A549 (cell line): ENCODE results near the gene WNT9A. TPM values are rescaled to one million over a fixed set of nuclear protein-coding genes. Genes with fewer than 3 reads are reported as not detected.

ENCODE experiments used
- ATAC-seq, 2 experiments: fragments of 200-7000 bp in 1 of 2; fragments of >200 bp in 1 of 2; cut with Nextera tagmentation in 1 of 2; cut with Tn5 transposase in 1 of 2; 3 replicates each; pipeline versions ENCODE4 v1.8.0 to v1.9.1; 2018 to 2020; ENCODE audit warnings: mild to moderate bottlenecking in 1 of 2, moderate library complexity in 1 of 2
- CTCF ChIA-PET: fragments of 300-600 bp; sonication (Branson Sonifier 250); formaldehyde crosslinking; extraction: SDS; loops from one replicate; lab custom pipeline; 2021; ENCODE audit warnings: antibody characterized with exemption, inconsistent platforms; lab: Yijun Ruan, JAX
- POLR2A ChIA-PET: fragments of 350-600 bp; formaldehyde crosslinking; extraction: SDS; loops from one replicate; lab custom pipeline; 2021; ENCODE audit warnings: antibody characterized with exemption, inconsistent platforms; lab: Yijun Ruan, JAX
- DNase-seq, 2 experiments: peaks; one replicate each; pipeline versions ENCODE4 v3.0.0 to v3.0.0-alpha.2; 2011 to 2016; ENCODE audit warnings: low read depth in 1 of 2, low spot score in 1 of 2
- FAIRE-seq: peaks from 2 replicates; lab custom pipeline; 2011; peaks lifted over from hg19 to GRCh38; lab: Jason Lieb, UNC
- H3K27ac ChIP-seq, 2 experiments: fragments of >200 bp; sonication (Bioruptor Twin); formaldehyde crosslinking; 3 replicates each; pipeline ENCODE4 v1.5.1; 2016 to 2017
- H3K4me1 ChIP-seq: fragments of >200 bp; sonication (Bioruptor Twin); formaldehyde crosslinking; 3 replicates; pipeline ENCODE4 v1.6.1; 2016
- H3K4me2 ChIP-seq: fragments of >200 bp; sonication (Bioruptor Twin); formaldehyde crosslinking; 3 replicates; pipeline ENCODE4 v1.6.1; 2016
- H3K4me3 ChIP-seq: fragments of >200 bp; sonication (Bioruptor Twin); formaldehyde crosslinking; 3 replicates; pipeline ENCODE4 v1.5.1; 2016
- H3K9me3 ChIP-seq: fragments of >200 bp; sonication (Bioruptor Twin); formaldehyde crosslinking; 3 replicates; pipeline ENCODE4 v1.6.1; 2016
- BHLHE40 ChIP-seq: IDR thresholded peaks from 2 replicates; pipeline ENCODE4 v1.6.1; 2012; ENCODE audit warnings: low read depth, low read length, inconsistent platforms
- FOSL2 ChIP-seq, 2 experiments: fragments of 450-650 bp in 1 of 2; fragments of >200 bp in 1 of 2; sonication (Bioruptor Twin) in 1 of 2; formaldehyde crosslinking; IDR thresholded peaks; 2 replicates each; pipeline versions ENCODE4 v1.5.0 to v1.6.1; 2016 to 2020; ENCODE audit warnings: mild to moderate bottlenecking in 1 of 2, moderate library complexity in 1 of 2
- HDAC2 ChIP-seq: fragments of 200-600 bp; sonication (generic); IDR thresholded peaks from 2 replicates; pipeline ENCODE4 v1.6.1; 2016
- HEYL ChIP-seq: fragments of 250-450 bp; sonication (Bioruptor Pico); IDR thresholded peaks from 2 replicates; pipeline ENCODE4 v1.8.0; 2021; ENCODE audit warnings: mild to moderate bottlenecking, moderate library complexity
- HOXA7 ChIP-seq: fragments of 250-450 bp; sonication (Bioruptor Pico); IDR thresholded peaks from 2 replicates; pipeline ENCODE4 v1.5.0; 2020; ENCODE audit warnings: mild to moderate bottlenecking, moderate library complexity
- HOXB5 ChIP-seq: fragments of 250-450 bp; sonication (Bioruptor Pico); IDR thresholded peaks from 2 replicates; pipeline ENCODE4 v1.5.0; 2020; ENCODE audit warnings: mild to moderate bottlenecking, moderate library complexity
- JUN ChIP-seq, 2 experiments: fragments of >200 bp; sonication (Bioruptor Twin); formaldehyde crosslinking; IDR thresholded peaks; 2 replicates in 1 of 2; 3 replicates in 1 of 2; pipeline ENCODE4 v1.6.1; 2016 to 2017
- KDM1A ChIP-seq: fragments of 200-600 bp; sonication (generic); IDR thresholded peaks from 2 replicates; pipeline ENCODE4 v1.6.1; 2016; ENCODE audit warnings: low read depth, mild to moderate bottlenecking
- KDM5A ChIP-seq: fragments of 200-600 bp; sonication (generic); IDR thresholded peaks from 2 replicates; pipeline ENCODE4 v1.6.1; 2016; ENCODE audit warnings: antibody characterized with exemption, mild to moderate bottlenecking
- MAZ ChIP-seq: fragments of 150-350 bp; IDR thresholded peaks from 2 replicates; pipeline ENCODE4 v1.6.1; 2014; ENCODE audit warnings: antibody characterized with exemption, low read depth, low read length, borderline replicate concordance
- MYC ChIP-seq: IDR thresholded peaks from 2 replicates; pipeline ENCODE4 v1.6.1; 2012; ENCODE audit warnings: mild to moderate bottlenecking, inconsistent platforms, low read length, improper control_type of control experiment, borderline replicate concordance
- NPAS2 ChIP-seq: fragments of 250-450 bp; sonication (Bioruptor Pico); IDR thresholded peaks from 2 replicates; pipeline ENCODE4 v1.8.0; 2022; ENCODE audit warnings: mild to moderate bottlenecking, moderate library complexity, borderline replicate concordance
- NR3C1 ChIP-seq: fragments of >200 bp; sonication (Bioruptor Twin); formaldehyde crosslinking; IDR thresholded peaks from 3 replicates; pipeline ENCODE4 v1.6.1; 2017
- PHF8 ChIP-seq: fragments of 200-600 bp; sonication (generic); IDR thresholded peaks from 2 replicates; pipeline ENCODE4 v1.6.1; 2016; ENCODE audit warnings: low read depth, mild to moderate bottlenecking, antibody characterized with exemption, moderate library complexity, borderline replicate concordance
- POLR2A ChIP-seq: IDR thresholded peaks from 2 replicates; pipeline ENCODE4 v1.6.1; 2012; ENCODE audit warnings: mild to moderate bottlenecking, low read length
- RCOR1 ChIP-seq: fragments of 150-350 bp; IDR thresholded peaks from 2 replicates; pipeline ENCODE4 v1.6.1; 2014; ENCODE audit warnings: antibody characterized with exemption, low read length, low read depth
- RFX5 ChIP-seq: fragments of 450-650 bp; IDR thresholded peaks from 2 replicates; pipeline ENCODE4 v1.7.1; 2014; ENCODE audit warnings: antibody characterized with exemption, mild to moderate bottlenecking, moderate library complexity
- RNF2 ChIP-seq: fragments of 200-600 bp; sonication (generic); IDR thresholded peaks from 2 replicates; pipeline ENCODE4 v1.6.1; 2016; ENCODE audit warnings: low read depth, mild to moderate bottlenecking, antibody characterized with exemption, moderate library complexity, borderline replicate concordance
- SMC3 ChIP-seq: fragments of >200 bp; sonication (Bioruptor Twin); formaldehyde crosslinking; IDR thresholded peaks from 3 replicates; pipeline ENCODE4 v1.6.1; 2018; ENCODE audit warnings: inconsistent platforms
- SREBF2 ChIP-seq: fragments of 450-650 bp; IDR thresholded peaks from 2 replicates; pipeline ENCODE4 v1.6.1; 2014; ENCODE audit warnings: mild to moderate bottlenecking, moderate library complexity
- ZNF302 ChIP-seq: fragments of 250-450 bp; sonication (Bioruptor Pico); IDR thresholded peaks from 2 replicates; pipeline ENCODE4 v1.9.0; 2021; ENCODE audit warnings: inconsistent platforms, mild to moderate bottlenecking, moderate library complexity
- WGBS: methylation state at CpG from one replicate; pipeline ENCODE4 v1.1.6; 2017; ENCODE audit errors: missing lambda C conversion rate; 5-methylcytosine and 5-hydroxymethylcytosine counted together
- polyA plus RNA-seq, 4 experiments: library from polyadenylated mRNA; depleted of rRNA in 3 of 4; stranded (reverse); fragments of >200 nt; fragmentation: RNase III in 1 of 4; extraction: RNeasy Plus Mini Kit Qiagen cat#74134 plus additional on column Dnase treatment in 1 of 4; gene quantifications; 2 replicates in 3 of 4; 3 replicates in 1 of 4; pipeline ENCODE4 v1.2.3, GENCODE V29; 2011 to 2017
- TF ChIP-seq, protein P1 (sequence below): fragments of >200 bp; sonication (Bioruptor Twin); formaldehyde crosslinking; IDR thresholded peaks from 3 replicates; pipeline ENCODE4 v1.6.1; 2016
- TF ChIP-seq, protein P2 (sequence below): fragments of 250-450 bp; sonication (Bioruptor Pico); IDR thresholded peaks from 2 replicates; pipeline ENCODE4 v1.5.0; 2020; ENCODE audit warnings: low read depth, mild to moderate bottlenecking, moderate library complexity
- TF ChIP-seq, protein P3 (sequence below): fragments of 450-650 bp; IDR thresholded peaks from 2 replicates; pipeline ENCODE4 v1.6.1; 2014; ENCODE audit warnings: antibody characterized with exemption
- TF ChIP-seq, protein P4 (sequence below): fragments of 150-350 bp; IDR thresholded peaks from 2 replicates; pipeline ENCODE4 v1.6.1; 2014; ENCODE audit warnings: low read depth, mild to moderate bottlenecking, low read length
- TF ChIP-seq, protein P5 (sequence below): fragments of 250-450 bp; sonication (Bioruptor Pico); IDR thresholded peaks from 2 replicates; pipeline ENCODE4 v1.5.0; 2021; ENCODE audit warnings: mild to moderate bottlenecking, moderate library complexity, borderline replicate concordance
- TF ChIP-seq, protein P6 (sequence below): IDR thresholded peaks from 2 replicates; pipeline ENCODE4 v1.6.1; 2012

Gene WNT9A
- polyA plus RNA-seq, 2 of the 4 experiments (the other 2 are of a cell fraction), result 0.75 to 1.2 TPM

DNA sequence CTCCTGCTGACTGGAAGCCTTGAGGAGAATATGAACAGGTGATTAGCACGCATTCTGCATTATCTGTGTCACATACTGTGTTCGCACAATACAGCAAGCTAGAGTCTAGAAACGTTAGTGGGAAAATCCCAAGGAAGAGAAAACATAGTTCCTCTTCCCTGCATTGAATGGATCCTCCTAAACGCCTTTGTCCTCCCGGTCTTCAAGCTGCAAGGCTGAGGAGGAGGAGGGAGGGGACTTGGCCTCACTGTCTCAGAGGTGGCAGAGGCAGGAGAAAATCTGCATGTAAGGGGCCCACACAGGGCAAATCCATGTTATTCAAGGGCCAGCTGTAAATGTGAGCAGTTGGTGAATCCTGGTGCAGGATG, 34.4 kb downstream of the WNT9A start (continued):
- TF ChIP-seq, protein P1, sequence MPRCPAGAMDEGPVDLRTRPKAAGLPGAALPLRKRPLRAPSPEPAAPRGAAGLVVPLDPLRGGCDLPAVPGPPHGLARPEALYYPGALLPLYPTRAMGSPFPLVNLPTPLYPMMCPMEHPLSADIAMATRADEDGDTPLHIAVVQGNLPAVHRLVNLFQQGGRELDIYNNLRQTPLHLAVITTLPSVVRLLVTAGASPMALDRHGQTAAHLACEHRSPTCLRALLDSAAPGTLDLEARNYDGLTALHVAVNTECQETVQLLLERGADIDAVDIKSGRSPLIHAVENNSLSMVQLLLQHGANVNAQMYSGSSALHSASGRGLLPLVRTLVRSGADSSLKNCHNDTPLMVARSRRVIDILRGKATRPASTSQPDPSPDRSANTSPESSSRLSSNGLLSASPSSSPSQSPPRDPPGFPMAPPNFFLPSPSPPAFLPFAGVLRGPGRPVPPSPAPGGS, result no peak
- TF ChIP-seq RCOR1, result no peak
- no peak for TF ChIP-seq MAZ
- no peak for TF ChIP-seq HDAC2
- no peak for TF ChIP-seq HEYL (CRISPR knock-in tag)
- no peak for TF ChIP-seq KDM5A

DNA sequence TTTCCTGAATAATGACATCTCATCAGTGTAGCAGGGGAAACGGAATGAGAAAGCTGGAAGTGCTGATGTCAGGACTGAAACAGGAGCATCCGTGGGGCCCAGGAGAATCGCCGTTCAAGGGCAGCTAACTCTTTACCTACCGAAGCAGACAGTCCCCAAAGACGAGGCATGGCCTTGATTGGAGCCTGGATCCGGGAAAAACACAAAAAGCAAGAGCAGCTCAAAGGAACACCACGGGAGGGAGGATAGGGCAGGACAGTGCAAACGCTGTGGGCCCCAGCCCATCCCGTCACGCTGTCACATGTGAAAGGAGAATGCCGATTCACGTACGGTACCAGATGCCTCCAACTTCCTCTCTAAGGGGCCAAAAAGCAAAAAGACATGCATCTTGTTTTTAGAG, 34.9 kb downstream of the WNT9A start:
- ATAC-seq, result no peak
- ChIA-PET CTCF (interaction anchor here (0.6 kb wide), 1 partner anchor 281 kb away, joined by 4 read pairs; no protein-coding TSS in a partner anchor), POLR2A (no interaction called here)
- DNase-seq, result no peak
- Histone ChIP-seq H3K4me1 (no peaks in the 10 kb centered on the region; the same call in 2 of the 3 replicates), H3K27ac (no peak overlapping the region), H3K4me2 (no peak overlapping the region), H3K9me3 (no peaks in the 10 kb centered on the region), H3K4me3 (no peak overlapping the region)
- FAIRE-seq, result no peak
- 70% methylated on average over 14 of the region's 14 CpGs for WGBS
- TF ChIP-seq, protein P2, sequence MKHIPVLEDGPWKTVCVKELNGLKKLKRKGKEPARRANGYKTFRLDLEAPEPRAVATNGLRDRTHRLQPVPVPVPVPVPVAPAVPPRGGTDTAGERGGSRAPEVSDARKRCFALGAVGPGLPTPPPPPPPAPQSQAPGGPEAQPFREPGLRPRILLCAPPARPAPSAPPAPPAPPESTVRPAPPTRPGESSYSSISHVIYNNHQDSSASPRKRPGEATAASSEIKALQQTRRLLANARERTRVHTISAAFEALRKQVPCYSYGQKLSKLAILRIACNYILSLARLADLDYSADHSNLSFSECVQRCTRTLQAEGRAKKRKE, result no peak
- TF ChIP-seq ZNF302 (CRISPR knock-in tag) (no peak), HOXB5 (CRISPR knock-in tag) (no peak), KDM5A (no peak), PHF8 (no peak), RFX5 (no peak), NPAS2 (CRISPR knock-in tag) (no peak), FOSL2 (IDR thresholded peaks at IDR 0.05) (no peak), FOSL2 (CRISPR knock-in tag; IDR thresholded peaks at IDR 0.05) (no peak), HOXA7 (CRISPR knock-in tag) (no peak), MYC (no peak), JUN (IDR thresholded peaks at IDR 0.05) (no peak), KDM1A (no peak), RNF2 (no peak)
- TF ChIP-seq, protein P3, sequence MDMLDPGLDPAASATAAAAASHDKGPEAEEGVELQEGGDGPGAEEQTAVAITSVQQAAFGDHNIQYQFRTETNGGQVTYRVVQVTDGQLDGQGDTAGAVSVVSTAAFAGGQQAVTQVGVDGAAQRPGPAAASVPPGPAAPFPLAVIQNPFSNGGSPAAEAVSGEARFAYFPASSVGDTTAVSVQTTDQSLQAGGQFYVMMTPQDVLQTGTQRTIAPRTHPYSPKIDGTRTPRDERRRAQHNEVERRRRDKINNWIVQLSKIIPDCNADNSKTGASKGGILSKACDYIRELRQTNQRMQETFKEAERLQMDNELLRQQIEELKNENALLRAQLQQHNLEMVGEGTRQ, result no peak

DNA sequence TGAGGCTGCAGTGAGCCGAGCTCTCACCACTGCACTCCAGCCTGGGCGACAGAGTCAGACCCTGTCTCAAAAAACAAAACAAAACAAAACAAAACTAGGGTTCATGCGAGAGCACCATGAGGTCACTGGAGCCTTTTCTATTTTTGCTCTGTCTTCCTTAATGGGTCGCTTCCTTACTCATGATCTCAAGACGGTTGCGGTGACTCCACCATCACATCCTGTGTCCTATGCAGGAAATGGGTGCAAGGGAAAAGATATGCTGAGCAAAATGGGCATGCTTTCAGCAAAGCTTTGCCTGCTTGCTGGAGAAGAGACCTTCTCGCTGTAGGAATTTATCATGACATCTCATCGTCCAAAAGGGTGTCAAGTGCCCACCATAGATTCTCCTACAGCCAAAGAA, 36.4 kb downstream of the WNT9A start:
- CTCF ChIA-PET, result interaction anchor here (1.1 to 1.2 kb wide), 2 partner anchors 10 to 149 kb away, joined by 4 read pairs; no protein-coding TSS in a partner anchor
- H3K9me3 ChIP-seq, result no peaks in the 10 kb centered on the region
- no peak overlapping the region for H3K27ac ChIP-seq
- 70% methylated on average over 8 of the region's 8 CpGs for WGBS
- H3K4me2 ChIP-seq, result no peak overlapping the region
- DNase-seq (no peak), FAIRE-seq (no peak), ATAC-seq (no peak)
- no peak overlapping the region for H3K4me3 ChIP-seq
- H3K4me1 ChIP-seq, result no peaks in the 10 kb centered on the region; the same call in 2 of the 3 replicates
- POLR2A ChIA-PET, result no interaction called here
- TF ChIP-seq HOXA7 (CRISPR knock-in tag) (no peak), NR3C1 (no peak), HDAC2 (no peak), FOSL2 (IDR thresholded peaks at IDR 0.05) (no peak), FOSL2 (CRISPR knock-in tag; IDR thresholded peaks at IDR 0.05) (no peak), BHLHE40 (no peak), POLR2A (no peak), SREBF2 (no peak), SMC3 (no peak), RCOR1 (no peak)
- TF ChIP-seq, protein P4, sequence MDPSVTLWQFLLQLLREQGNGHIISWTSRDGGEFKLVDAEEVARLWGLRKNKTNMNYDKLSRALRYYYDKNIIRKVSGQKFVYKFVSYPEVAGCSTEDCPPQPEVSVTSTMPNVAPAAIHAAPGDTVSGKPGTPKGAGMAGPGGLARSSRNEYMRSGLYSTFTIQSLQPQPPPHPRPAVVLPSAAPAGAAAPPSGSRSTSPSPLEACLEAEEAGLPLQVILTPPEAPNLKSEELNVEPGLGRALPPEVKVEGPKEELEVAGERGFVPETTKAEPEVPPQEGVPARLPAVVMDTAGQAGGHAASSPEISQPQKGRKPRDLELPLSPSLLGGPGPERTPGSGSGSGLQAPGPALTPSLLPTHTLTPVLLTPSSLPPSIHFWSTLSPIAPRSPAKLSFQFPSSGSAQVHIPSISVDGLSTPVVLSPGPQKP, result no peak
- TF ChIP-seq, protein P5, sequence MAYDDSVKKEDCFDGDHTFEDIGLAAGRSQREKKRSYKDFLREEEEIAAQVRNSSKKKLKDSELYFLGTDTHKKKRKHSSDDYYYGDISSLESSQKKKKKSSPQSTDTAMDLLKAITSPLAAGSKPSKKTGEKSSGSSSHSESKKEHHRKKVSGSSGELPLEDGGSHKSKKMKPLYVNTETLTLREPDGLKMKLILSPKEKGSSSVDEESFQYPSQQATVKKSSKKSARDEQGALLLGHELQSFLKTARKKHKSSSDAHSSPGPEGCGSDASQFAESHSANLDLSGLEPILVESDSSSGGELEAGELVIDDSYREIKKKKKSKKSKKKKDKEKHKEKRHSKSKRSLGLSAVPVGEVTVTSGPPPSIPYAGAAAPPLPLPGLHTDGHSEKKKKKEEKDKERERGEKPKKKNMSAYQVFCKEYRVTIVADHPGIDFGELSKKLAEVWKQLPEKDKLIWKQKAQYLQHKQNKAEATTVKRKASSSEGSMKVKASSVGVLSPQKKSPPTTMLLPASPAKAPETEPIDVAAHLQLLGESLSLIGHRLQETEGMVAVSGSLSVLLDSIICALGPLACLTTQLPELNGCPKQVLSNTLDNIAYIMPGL (CRISPR knock-in tag), result no peak
- TF ChIP-seq, protein P2, result no peak
- TF ChIP-seq, protein P6, sequence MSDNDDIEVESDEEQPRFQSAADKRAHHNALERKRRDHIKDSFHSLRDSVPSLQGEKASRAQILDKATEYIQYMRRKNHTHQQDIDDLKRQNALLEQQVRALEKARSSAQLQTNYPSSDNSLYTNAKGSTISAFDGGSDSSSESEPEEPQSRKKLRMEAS, result no peak
- TF ChIP-seq, protein P1, result no peak
